ENCODE measurements around the gene KRTCAP2.
A peak's percentile ranks its signal among the peaks of the same experiment; 100 is the strongest.
"Not testable (repeated sequence)": the region's sequence is repeated elsewhere in the genome, so short reads cannot be mapped to it uniquely, and the experiment has no call there.

KRTCAP2 gene

DNA sequence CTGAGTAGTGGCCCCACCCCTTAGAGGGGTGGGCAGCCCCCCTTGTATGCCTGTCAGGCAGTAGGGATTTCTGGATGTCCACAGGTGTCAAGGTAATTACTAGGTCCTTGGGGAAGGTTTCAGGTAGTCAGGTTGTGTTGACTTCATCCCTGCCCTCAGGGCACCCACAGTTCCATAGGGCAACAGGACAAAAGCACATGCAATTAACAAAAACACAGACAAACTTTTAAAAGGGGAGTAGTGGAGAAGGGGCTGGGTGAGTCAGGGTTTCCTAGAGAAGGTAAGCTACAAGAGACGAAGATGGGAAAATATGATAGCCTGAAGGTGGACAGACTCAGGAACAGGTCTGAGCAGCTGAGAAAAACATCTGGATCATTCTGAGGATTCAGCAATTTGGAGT lies 14.1 kb downstream of the KRTCAP2 start:
- no peak for DNase-seq
- no peaks in the 10 kb centered on the region for H3K36me3 Mint-ChIP-seq
- no peak overlapping the region for H3K27ac Mint-ChIP-seq
- no peak for ATAC-seq (replicated peaks)
- peaks cover 0 to 3% of the 10 kb centered on the region in 2 donors for H3K9me3 Mint-ChIP-seq
- no peaks in the 10 kb centered on the region for H3K27me3 Mint-ChIP-seq
- H3K4me1 Mint-ChIP-seq = no peaks in the 10 kb centered on the region
- H3K4me3 Mint-ChIP-seq = no peak overlapping the region

DNA sequence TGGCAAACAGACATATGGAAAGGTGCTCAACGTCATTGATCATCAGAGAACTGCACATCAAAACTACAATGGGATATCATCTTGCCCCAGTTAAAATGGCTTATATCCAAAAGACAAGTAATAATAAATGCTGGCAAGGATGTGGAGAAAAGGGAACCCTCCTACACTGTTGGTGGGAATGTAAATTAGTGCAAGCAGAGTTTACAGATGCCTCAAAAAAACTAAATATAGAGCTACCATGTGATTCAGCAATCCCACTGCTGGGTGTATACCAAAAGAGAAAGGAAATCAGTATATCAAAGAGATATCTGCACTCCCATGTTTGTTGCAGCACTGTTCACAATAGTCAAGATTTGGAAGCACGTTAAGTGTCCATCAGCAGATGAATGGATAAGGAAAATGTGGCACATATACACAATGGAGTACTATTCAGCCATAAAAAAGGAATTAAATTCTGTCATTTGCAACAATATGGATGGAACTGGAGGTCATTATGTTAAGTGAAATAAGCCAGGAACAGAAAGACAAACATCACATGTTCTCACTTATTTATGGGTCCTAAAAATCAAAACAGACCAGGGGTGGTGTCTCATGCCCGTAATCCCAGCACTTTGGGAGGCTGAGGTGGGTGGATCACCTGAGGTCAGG lies 17.0 kb downstream of the KRTCAP2 start:
- H3K27me3 Mint-ChIP-seq; DNase-seq; H3K27ac Mint-ChIP-seq; H3K36me3 Mint-ChIP-seq; H3K9me3 Mint-ChIP-seq; H3K4me3 Mint-ChIP-seq; ATAC-seq (replicated peaks); H3K4me1 Mint-ChIP-seq: not testable (repeated sequence)

DNA sequence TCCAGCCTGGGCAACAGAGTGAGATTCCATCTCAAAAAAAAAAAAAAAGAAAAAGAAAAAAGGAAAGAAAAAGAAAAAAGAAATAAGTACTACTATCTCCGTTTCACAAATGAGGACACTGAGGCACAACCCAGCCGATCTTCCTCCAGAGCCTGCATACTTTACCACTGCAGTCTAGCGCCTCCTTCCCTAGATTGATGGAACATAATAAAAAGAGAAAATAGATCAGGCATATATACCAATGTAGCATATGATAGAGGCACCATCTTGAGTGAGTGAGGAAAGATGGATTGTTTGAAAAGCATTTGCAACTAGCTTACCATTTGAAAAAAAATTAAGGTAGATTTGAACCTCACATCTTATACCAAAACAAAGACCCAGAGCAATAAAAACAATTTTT lies 27.6 kb downstream of the KRTCAP2 start:
- H3K4me3 Mint-ChIP-seq = no peak overlapping the region
- peaks cover 0 to 2% of the 10 kb centered on the region in 2 donors for H3K9me3 Mint-ChIP-seq
- peaks cover 15 to 21% of the 10 kb centered on the region in 2 donors for H3K4me1 Mint-ChIP-seq
- H3K27me3 Mint-ChIP-seq = no peaks in the 10 kb centered on the region
- DNase-seq (no peak), ATAC-seq (replicated peaks) (no peak)
- H3K27ac Mint-ChIP-seq = no peak overlapping the region
- peaks cover under 1 to 3% of the 10 kb centered on the region in 2 donors for H3K36me3 Mint-ChIP-seq

DNA sequence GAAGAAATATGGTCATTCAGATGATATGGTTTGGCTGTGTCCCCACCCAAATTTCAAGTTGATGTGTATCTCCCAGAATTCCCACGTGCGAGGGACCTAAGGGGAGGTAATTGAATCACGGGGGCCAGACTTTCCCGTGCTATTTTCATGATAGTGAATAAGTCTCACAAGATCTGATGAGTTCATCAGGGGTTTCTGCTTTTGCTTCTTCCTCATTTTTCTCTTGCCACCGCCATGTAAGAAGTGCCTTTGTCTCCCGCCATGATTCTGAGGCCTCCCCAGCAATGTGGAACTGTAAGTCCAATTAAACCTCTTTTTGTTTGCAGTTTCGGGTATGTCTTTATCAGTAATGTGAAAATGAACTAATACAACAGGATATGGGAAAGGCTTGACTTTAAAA lies 31.4 kb downstream of the KRTCAP2 start:
- ATAC-seq (replicated peaks) = no peak
- H3K4me1 Mint-ChIP-seq = peaks cover 17 to 34% of the 10 kb centered on the region in 2 donors
- no peaks in the 10 kb centered on the region for H3K27me3 Mint-ChIP-seq
- no peak overlapping the region for H3K4me3 Mint-ChIP-seq
- no peak for DNase-seq
- peaks cover 14 to 29% of the 10 kb centered on the region in 2 donors for H3K36me3 Mint-ChIP-seq
- no peak overlapping the region for H3K27ac Mint-ChIP-seq
- H3K9me3 Mint-ChIP-seq = no peaks in the 10 kb centered on the region

DNA sequence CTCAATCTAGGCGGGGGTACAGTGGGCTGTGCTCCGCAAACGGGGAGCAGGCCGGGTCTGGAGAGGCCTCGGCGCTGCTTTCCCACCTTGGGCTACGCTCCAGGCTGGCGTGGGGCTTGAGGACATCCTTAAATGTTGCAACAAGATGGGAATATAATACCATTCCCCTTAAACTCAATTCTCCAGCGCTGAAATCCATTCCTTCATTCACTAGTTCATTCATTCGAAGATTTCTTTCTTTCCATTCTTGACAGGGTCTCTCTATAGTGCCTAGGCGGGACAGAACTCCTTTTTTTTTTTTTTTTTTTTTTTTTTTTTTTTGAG lies 32.5 kb downstream of the KRTCAP2 start:
- Mint-ChIP-seq H3K9me3 (no peaks in the 10 kb centered on the region), H3K27me3 (no peaks in the 10 kb centered on the region), H3K36me3 (peaks cover 14 to 36% of the 10 kb centered on the region in 2 donors), H3K27ac (peak overlapping the region; percentile 93), H3K4me3 (peak overlapping the region; percentile 88 to 96), H3K4me1 (peaks cover 17 to 36% of the 10 kb centered on the region in 2 donors)
- DNase-seq (no peak), ATAC-seq (replicated peaks) (no peak)

DNA sequence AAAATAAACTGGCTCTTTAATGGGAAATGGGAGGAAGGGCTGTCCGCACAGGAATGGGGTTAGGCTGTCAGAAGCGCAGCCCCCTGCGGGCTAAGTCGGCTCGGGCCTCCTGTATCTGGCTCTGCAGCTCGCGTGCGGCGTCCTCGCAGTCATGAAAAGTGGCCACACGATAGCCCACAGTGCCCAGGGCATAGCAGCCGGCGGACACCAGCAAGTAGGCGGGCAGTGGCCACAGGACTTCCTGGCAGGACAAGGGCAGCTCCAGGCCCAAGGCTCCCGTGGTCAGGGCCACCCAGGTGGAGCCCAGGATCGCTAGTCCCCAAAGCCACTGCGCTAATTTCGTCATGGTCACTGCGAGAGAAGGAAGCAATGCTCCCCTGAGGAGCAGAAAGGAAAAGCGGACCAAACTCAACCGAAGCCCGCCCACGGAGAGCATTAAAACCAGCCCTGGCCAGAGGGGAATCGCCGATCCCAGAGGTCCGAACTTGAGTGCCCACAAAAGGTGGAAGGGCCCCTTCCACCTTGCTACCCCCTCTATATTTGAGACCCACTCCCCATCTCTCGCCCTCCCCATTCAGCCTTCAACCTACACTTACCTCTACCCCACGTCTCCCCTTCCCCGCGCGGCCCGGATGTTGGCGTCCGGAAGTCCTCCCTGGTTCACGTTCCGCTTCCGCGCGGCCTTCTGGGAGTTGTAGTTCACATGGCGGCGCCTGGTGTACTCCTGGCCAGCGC lies 33.0 kb downstream of the KRTCAP2 start, which contains the start of gene DPM3:
Gene DPM3, minus strand, starts transcription at position 637 of the 735 bp plus-strand sequence. Its CDS starts 291 bp downstream, at position 346.
- Mint-ChIP-seq H3K27me3 (no peaks in the 10 kb centered on the region), H3K27ac (peak within 1 kb of the TSS; percentile 93), H3K4me1 (peaks cover 17 to 38% of the 10 kb centered on the region in 2 donors), H3K4me3 (peak within 1 kb of the TSS; percentile 88 to 96), H3K9me3 (no peaks in the 10 kb centered on the region), H3K36me3 (peaks cover 18 to 40% of the 10 kb centered on the region in 2 donors)
- DNase-seq (peak; percentile 82), ATAC-seq (replicated peaks) (peak; percentile 75 to 79)

DNA sequence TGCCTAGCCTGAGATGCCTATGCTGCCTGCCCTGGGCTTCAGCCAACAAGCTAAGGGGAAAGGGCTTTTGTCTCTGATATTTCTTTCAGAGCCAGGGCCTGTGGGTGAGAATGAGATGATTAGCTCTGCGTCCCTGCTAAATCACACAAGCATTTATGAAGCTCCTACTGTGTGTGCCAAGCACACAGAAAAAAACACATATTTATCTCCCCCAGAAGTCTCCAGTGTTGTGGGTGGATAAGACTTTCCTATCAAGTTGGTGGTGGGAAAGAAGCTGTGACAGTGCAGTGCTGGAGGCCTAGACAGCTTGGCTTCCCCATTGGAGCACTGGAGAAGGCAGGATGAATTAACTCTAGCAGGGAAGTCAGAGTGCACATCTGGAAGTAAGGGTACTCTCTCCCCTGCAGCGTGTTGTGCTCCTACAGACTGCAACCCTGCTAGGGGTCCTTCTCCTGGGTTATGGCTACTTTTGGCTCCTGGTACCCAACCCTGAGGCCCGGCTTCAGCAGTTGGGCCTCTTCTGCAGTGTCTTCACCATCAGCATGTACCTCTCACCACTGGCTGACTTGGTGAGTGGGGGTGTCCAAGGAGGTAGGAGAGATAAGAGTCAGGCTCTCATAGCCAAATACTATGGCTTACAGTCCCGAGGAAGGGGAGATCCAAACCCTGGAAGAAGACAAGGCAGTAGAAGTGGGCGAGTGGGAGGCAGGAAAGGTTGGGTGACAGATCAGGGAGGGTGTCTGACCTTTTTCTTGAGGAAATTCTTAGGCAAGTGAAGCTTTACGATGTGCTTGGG lies 35.8 kb downstream of the KRTCAP2 start:
- H3K36me3 Mint-ChIP-seq = peaks cover 21 to 40% of the 10 kb centered on the region in 2 donors
- DNase-seq (no peak), ATAC-seq (replicated peaks) (no peak)
- peak overlapping the region; percentile 89 to 97 for H3K4me3 Mint-ChIP-seq
- H3K9me3 Mint-ChIP-seq = no peaks in the 10 kb centered on the region
- peaks cover 24 to 43% of the 10 kb centered on the region in 2 donors for H3K4me1 Mint-ChIP-seq
- no peaks in the 10 kb centered on the region for H3K27me3 Mint-ChIP-seq
- H3K27ac Mint-ChIP-seq = peak overlapping the region; percentile 99

DNA sequence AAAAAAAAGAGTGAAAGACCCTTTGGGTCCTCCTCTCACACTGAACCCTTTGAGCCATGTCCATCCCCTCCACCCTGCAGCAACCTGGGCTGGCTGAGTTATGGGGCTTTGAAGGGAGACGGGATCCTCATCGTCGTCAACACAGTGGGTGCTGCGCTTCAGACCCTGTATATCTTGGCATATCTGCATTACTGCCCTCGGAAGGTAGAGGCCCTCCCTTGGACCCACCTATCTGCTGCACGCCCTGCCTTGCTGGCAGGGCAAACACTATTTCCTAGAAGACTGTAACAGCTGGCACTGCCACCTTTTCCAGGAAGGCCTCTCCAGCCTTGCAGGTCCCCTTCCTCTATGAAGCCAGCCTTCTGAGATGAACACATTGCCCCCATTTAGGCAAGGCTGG lies 36.4 kb downstream of the KRTCAP2 start:
- DNase-seq = no peak

DNA sequence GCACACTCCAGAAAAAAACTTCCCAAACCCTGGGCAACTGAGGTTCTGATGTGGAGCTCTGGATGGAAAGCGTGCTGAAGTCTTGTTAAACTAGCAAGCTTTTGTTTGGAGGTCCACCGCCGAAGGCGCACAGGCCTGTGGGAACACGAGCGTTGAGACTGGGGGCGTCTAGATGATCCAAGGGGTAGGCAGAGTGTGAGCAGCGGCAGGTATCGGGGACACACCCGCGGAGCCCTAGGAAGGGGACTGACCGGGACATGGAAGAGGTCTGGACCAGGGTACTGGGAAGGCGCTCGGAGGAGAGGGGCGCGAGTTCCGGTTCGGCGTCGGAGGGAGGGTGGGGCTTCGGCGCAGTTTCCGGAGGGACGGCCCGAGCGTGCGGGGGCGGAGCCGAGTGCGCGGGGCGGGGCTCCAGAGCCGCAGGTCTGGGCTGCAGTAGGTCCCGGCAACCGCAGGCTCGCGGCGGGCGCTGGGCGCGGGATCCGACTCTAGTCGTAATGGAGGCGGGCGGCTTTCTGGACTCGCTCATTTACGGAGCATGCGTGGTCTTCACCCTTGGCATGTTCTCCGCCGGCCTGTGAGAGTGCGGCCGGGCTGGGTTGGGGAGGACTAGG lies 37.6 kb downstream of the KRTCAP2 start, which contains the start of gene SLC50A1:
Gene SLC50A1, plus strand, starts transcription at position 438 of the 614 bp plus-strand sequence. Its CDS starts 60 bp downstream, at position 498.
- H3K27me3 Mint-ChIP-seq = peaks cover 4 to 7% of the 10 kb centered on the region in 2 donors
- H3K4me1 Mint-ChIP-seq = peaks cover 24 to 43% of the 10 kb centered on the region in 2 donors
- no peaks in the 10 kb centered on the region for H3K9me3 Mint-ChIP-seq
- DNase-seq (peak; percentile 93), ATAC-seq (replicated peaks) (peak; percentile 77 to 81)
- peak within 1 kb of the TSS; percentile 89 to 97 for H3K4me3 Mint-ChIP-seq
- peak within 1 kb of the TSS; percentile 99 for H3K27ac Mint-ChIP-seq
- peaks cover 24 to 44% of the 10 kb centered on the region in 2 donors for H3K36me3 Mint-ChIP-seq

More for the DNA sequence above, 36.4 kb downstream of the KRTCAP2 start:
- Mint-ChIP-seq H3K27me3 (no peaks in the 10 kb centered on the region), H3K4me1 (peaks cover 24 to 43% of the 10 kb centered on the region in 2 donors), H3K9me3 (no peaks in the 10 kb centered on the region), H3K36me3 (peaks cover 23 to 42% of the 10 kb centered on the region in 2 donors), H3K4me3 (peak overlapping the region; percentile 89 to 97), H3K27ac (peak overlapping the region; percentile 99)
- ATAC-seq (replicated peaks) = peak; percentile 1 to 7

DNA sequence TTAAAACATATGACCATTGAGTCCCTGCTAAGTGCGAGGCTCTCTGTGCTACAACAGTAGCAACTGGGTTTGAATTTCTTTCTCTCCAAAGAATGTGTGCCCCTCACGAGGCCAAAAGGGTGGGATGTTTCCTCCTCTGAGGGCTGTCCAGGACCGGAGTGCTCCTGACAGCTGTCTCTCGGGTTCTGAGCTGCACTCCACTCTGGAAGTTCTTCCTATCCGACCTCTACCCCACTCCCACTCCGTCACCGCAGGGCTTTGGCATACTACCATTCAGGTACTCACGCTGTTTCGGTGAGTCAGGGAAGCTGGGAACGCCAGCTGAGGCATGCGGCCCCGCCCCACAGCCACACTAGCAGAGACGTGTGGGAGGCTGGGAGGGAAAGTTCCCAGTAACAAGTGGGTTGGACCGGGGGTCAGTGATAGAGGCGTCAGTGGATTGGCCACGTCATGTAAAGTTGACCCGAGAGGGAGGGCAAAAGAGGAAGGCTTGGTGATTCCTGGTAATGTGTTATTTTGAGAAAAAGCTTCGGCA lies 38.2 kb downstream of the KRTCAP2 start:
- H3K4me3 Mint-ChIP-seq = peak overlapping the region; percentile 89 to 97
- ATAC-seq (replicated peaks) = peak; percentile 42 to 51

DNA sequence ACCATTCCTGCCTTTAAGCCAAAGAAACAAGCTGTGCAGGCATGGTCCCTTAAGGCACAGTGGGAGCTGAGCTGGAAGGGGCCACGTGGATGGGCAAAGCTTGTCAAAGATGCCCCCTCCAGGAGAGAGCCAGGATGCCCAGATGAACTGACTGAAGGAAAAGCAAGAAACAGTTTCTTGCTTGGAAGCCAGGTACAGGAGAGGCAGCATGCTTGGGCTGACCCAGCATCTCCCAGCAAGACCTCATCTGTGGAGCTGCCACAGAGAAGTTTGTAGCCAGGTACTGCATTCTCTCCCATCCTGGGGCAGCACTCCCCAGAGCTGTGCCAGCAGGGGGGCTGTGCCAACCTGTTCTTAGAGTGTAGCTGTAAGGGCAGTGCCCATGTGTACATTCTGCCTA lies 38.8 kb downstream of the KRTCAP2 start:
- H3K27me3 Mint-ChIP-seq = peaks cover 16 to 17% of the 10 kb centered on the region in 2 donors
- H3K4me3 Mint-ChIP-seq = peak overlapping the region in 1 of 2 donors; percentile 97
- H3K4me1 Mint-ChIP-seq = peaks cover 26 to 41% of the 10 kb centered on the region in 2 donors
- peaks cover 24 to 33% of the 10 kb centered on the region in 2 donors for H3K36me3 Mint-ChIP-seq
- no peaks in the 10 kb centered on the region for H3K9me3 Mint-ChIP-seq
- H3K27ac Mint-ChIP-seq = peak overlapping the region; percentile 99
- no peak for DNase-seq
- ATAC-seq (replicated peaks) = no peak

More for the DNA sequence above, 38.2 kb downstream of the KRTCAP2 start:
- peaks cover 21 to 41% of the 10 kb centered on the region in 2 donors for H3K4me1 Mint-ChIP-seq
- no peaks in the 10 kb centered on the region for H3K9me3 Mint-ChIP-seq
- peaks cover 24 to 39% of the 10 kb centered on the region in 2 donors for H3K36me3 Mint-ChIP-seq
- peak; percentile 57 for DNase-seq
- peak overlapping the region; percentile 99 for H3K27ac Mint-ChIP-seq
- H3K27me3 Mint-ChIP-seq = peaks cover 10 to 11% of the 10 kb centered on the region in 2 donors

DNA sequence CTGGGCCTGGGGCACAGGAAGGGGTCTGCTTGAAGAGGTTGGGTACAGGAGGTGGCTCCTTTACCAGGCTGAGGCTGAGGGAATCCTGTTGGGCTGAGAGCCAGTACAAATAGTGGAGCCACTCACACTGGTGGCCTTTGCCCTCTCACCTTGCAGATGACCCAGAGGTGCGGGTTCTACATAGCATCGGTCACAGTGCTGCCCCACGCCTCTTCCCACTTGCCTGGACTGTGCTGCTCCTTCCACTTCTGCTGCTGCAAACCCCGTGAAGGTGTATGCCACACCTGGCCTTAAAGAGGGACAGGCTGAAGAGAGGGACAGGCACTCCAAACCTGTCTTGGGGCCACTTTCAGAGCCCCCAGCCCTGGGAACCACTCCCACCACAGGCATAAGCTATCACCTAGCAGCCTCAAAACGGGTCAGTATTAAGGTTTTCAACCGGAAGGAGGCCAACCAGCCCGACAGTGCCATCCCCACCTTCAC lies 39.3 kb downstream of the KRTCAP2 start:
- no peak overlapping the region for H3K4me3 Mint-ChIP-seq
- peaks cover 23 to 32% of the 10 kb centered on the region in 2 donors for H3K36me3 Mint-ChIP-seq
- peaks cover 30 to 41% of the 10 kb centered on the region in 2 donors for H3K4me1 Mint-ChIP-seq
- peak overlapping the region; percentile 76 for H3K27ac Mint-ChIP-seq
- DNase-seq = no peak
- peaks cover 21 to 22% of the 10 kb centered on the region in 2 donors for H3K27me3 Mint-ChIP-seq
- no peak for ATAC-seq (replicated peaks)
- H3K9me3 Mint-ChIP-seq = no peaks in the 10 kb centered on the region

DNA sequence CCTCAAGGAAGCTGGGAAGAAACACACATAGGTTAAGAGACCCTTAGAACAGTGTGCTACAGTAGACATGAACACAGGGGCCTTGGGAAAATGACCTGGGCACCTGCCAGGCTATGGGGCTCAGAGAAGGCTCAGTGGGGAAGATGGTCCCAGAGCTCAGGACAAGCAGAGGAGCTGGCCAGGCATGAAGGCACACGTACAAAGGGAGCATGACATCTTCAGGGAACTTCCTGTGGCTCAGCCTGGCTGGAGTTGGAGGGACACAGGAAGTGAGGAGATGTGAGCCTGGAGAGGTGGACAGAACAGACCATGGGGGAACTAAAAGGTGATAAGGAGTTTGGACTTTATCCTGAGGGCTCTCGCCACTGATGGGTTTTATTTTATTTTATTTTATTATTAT lies 41.2 kb downstream of the KRTCAP2 start:
- Mint-ChIP-seq H3K27ac (peak overlapping the region; percentile 26), H3K4me1 (peaks cover 34 to 41% of the 10 kb centered on the region in 2 donors), H3K9me3 (no peaks in the 10 kb centered on the region), H3K27me3 (peaks cover 38 to 40% of the 10 kb centered on the region in 2 donors), H3K4me3 (no peak overlapping the region), H3K36me3 (peaks cover 10 to 15% of the 10 kb centered on the region in 2 donors)
- DNase-seq (no peak), ATAC-seq (replicated peaks) (no peak)
